Measurements from ENCODE around the gene ABCB1.

- TF ChIP-seq CTCF (IDR thresholded peaks at IDR 0.05) (no peak), EZH2 (IDR thresholded peaks at IDR 0.05) (no peak)
These were observed 101.8 kb downstream of the ABCB1 start for GRCh38 chr7:87498893-87499292.
